Bronchial epithelial cell (primary cell): ENCODE data around the gene IL9. TPM values are rescaled to one million over a fixed set of nuclear protein-coding genes. Genes with fewer than 3 reads are reported as not detected.

Source experiments
- DNase-seq: peaks from one replicate; pipeline ENCODE4 v3.0.0-alpha.2; 2010; ENCODE audit warnings: low read depth
- FAIRE-seq: peaks from 2 replicates; lab custom pipeline; 2011; peaks lifted over from hg19 to GRCh38; lab: Jason Lieb, UNC
- H3K27me3 ChIP-seq: 2 replicates; pipeline ENCODE4 v1.5.1; 2011; ENCODE audit warnings: low read length; ENCODE audit not compliant: control insufficient read depth, insufficient read depth
- H3K36me3 ChIP-seq: 2 replicates; pipeline ENCODE4 v1.5.1; 2011; ENCODE audit warnings: low read length; ENCODE audit not compliant: control insufficient read depth, insufficient read depth
- H3K4me3 ChIP-seq: 2 replicates; pipeline ENCODE4 v1.5.1; 2011; ENCODE audit warnings: mild to moderate bottlenecking, low read depth, low read length, control low read depth
- CTCF ChIP-seq: IDR thresholded peaks from 2 replicates; pipeline ENCODE4 v1.5.1; 2011; ENCODE audit warnings: mild to moderate bottlenecking, moderate library complexity, low read length, control low read depth, inconsistent platforms; ENCODE audit not compliant: insufficient read depth, severe bottlenecking
- total RNA-seq: library from RNA; depleted of rRNA; stranded (reverse); fragments of >200 nt; gene quantifications from 2 replicates; pipeline ENCODE4 v1.2.1, GENCODE V29; 2014

Gene IL9
- total RNA-seq, 1 donor from 2014 or later = not detected

GRCh38 chr5:135874461-135874860, 21.2 kb downstream of the IL9 start:
- Histone ChIP-seq H3K27me3 (peaks cover 10% of the 10 kb centered on the region), H3K36me3 (no peaks in the 10 kb centered on the region), H3K4me3 (no peak overlapping the region)
- no peak for TF ChIP-seq CTCF
- DNase-seq = no peak
- no peak for FAIRE-seq

- TF ChIP-seq CTCF = no peak
- Histone ChIP-seq H3K36me3 (no peaks in the 10 kb centered on the region), H3K4me3 (no peak overlapping the region), H3K27me3 (peaks cover 10% of the 10 kb centered on the region)
- no peak for DNase-seq
- no peak for FAIRE-seq
Observed at GRCh38 chr5:135873831-135874230, 21.8 kb downstream of the IL9 start.

- Histone ChIP-seq H3K36me3 (no peaks in the 10 kb centered on the region), H3K4me3 (no peak overlapping the region), H3K27me3 (peaks cover 8% of the 10 kb centered on the region)
- FAIRE-seq (no peak), DNase-seq (no peak)
- TF ChIP-seq CTCF = no peak
Observed at GRCh38 chr5:135871268-135871915, 24.2 kb downstream of the IL9 start.

- no peak for TF ChIP-seq CTCF
- DNase-seq (no peak), FAIRE-seq (no peak)
- Histone ChIP-seq H3K4me3 (no peak overlapping the region), H3K27me3 (peaks cover 8% of the 10 kb centered on the region), H3K36me3 (no peaks in the 10 kb centered on the region)
Observed at GRCh38 chr5:135869935-135870334, 25.7 kb downstream of the IL9 start.

GRCh38 chr5:135869276-135869675, 26.4 kb downstream of the IL9 start:
- FAIRE-seq (no peak), DNase-seq (no peak)
- Histone ChIP-seq H3K4me3 (no peak overlapping the region), H3K36me3 (no peaks in the 10 kb centered on the region), H3K27me3 (peaks cover 3% of the 10 kb centered on the region)
- no peak for TF ChIP-seq CTCF

GRCh38 chr5:135868681-135869080, 27.0 kb downstream of the IL9 start:
- no peak for FAIRE-seq
- TF ChIP-seq CTCF = no peak
- H3K4me3 ChIP-seq = no peak overlapping the region
- H3K27me3 ChIP-seq = peaks cover 3% of the 10 kb centered on the region
- no peaks in the 10 kb centered on the region for H3K36me3 ChIP-seq
- DNase-seq = no peak
